IMR-90 (cell line): Measurements from ENCODE around the gene LDHD. TPM values are rescaled to one million over a fixed set of nuclear protein-coding genes. Genes with fewer than 3 reads are reported as not detected.
"Not testable (repeated sequence)": the region's sequence is repeated elsewhere in the genome, so short reads cannot be mapped to it uniquely, and the experiment has no call there.

ENCODE experiments used
- ATAC-seq: fragments of 200-7000 bp; cut with Tn5 transposase; 2 replicates; pipeline ENCODE4 v1.9.1; 2020; ENCODE audit warnings: low read depth, mild to moderate bottlenecking, moderate library complexity
- BruUV-seq: library from RNA; stranded (reverse); fragments of 400-500 nt; replicated peaks from 2 replicates; lab custom pipeline; 2021; lab: Mats Ljungman, UMichigan
- CTCF ChIA-PET: fragments of 300-600 bp; formaldehyde crosslinking; extraction: SDS; loops from one replicate; lab custom pipeline; 2021; ENCODE audit warnings: antibody characterized with exemption; lab: Yijun Ruan, JAX
- POLR2A ChIA-PET: fragments of 300-600 bp; sonication (Branson Sonifier 250); formaldehyde crosslinking; loops from one replicate; lab custom pipeline; 2022; ENCODE audit warnings: antibody characterized with exemption; ENCODE audit not compliant: unreplicated experiment; lab: Charles Lee
- DNase-seq: peaks from one replicate; pipeline ENCODE4 v3.0.0; 2013
- H2AFZ ChIP-seq: replicated peaks from 2 replicates; pipeline ENCODE3; 2013; ENCODE audit warnings: low read length, mild to moderate bottlenecking; ENCODE audit not compliant: poor library complexity
- H2AK5ac ChIP-seq: 2 replicates; pipeline ENCODE4 v1.6.1; 2013; ENCODE audit warnings: low read depth, low read length, inconsistent platforms
- H2AK9ac ChIP-seq: replicated peaks from 2 replicates; pipeline ENCODE3; 2013; ENCODE audit warnings: mild to moderate bottlenecking, low read depth, low read length, moderate library complexity; ENCODE audit not compliant: poor library complexity
- H2BK120ac ChIP-seq: 2 replicates; pipeline ENCODE4 v1.6.1; 2013; ENCODE audit warnings: low read depth, low read length, inconsistent platforms
- H2BK15ac ChIP-seq: 3 replicates; pipeline ENCODE4 v1.6.1; 2013; ENCODE audit warnings: low read depth, low read length, inconsistent platforms
- H2BK20ac ChIP-seq: 2 replicates; pipeline ENCODE4 v1.6.1; 2013; ENCODE audit warnings: low read depth, mild to moderate bottlenecking, inconsistent platforms, low read length, moderate library complexity
- H2BK5ac ChIP-seq: 2 replicates; pipeline ENCODE4 v1.6.1; 2013; ENCODE audit warnings: mild to moderate bottlenecking, low read depth, low read length, inconsistent platforms; ENCODE audit not compliant: poor library complexity, severe bottlenecking
- H3K14ac ChIP-seq: replicated peaks from 2 replicates; pipeline ENCODE4 v1.6.1; 2013; ENCODE audit warnings: low read depth, low read length, inconsistent platforms
- H3K18ac ChIP-seq: 2 replicates; pipeline ENCODE4 v1.6.1; 2013; ENCODE audit warnings: low read depth, low read length, control low read depth
- H3K23ac ChIP-seq: 2 replicates; pipeline ENCODE4 v1.6.1; 2013; ENCODE audit warnings: low read depth, low read length, inconsistent platforms
- H3K27ac ChIP-seq: 2 replicates; pipeline ENCODE4 v1.5.1; 2013; ENCODE audit warnings: mild to moderate bottlenecking, control low read depth, low read length; ENCODE audit not compliant: insufficient read depth
- H3K27me3 ChIP-seq: 2 replicates; pipeline ENCODE4 v1.6.1; 2013; ENCODE audit warnings: low read length; ENCODE audit not compliant: control insufficient read depth, insufficient read depth
- H3K36me3 ChIP-seq: 2 replicates; pipeline ENCODE4 v1.6.1; 2013; ENCODE audit warnings: low read length, mixed read lengths; ENCODE audit not compliant: control insufficient read depth, insufficient read depth
- H3K4ac ChIP-seq: 2 replicates; pipeline ENCODE4 v1.6.1; 2013; ENCODE audit warnings: low read depth, low read length, inconsistent platforms
- H3K4me1 ChIP-seq: 2 replicates; pipeline ENCODE4 v1.6.1; 2013; ENCODE audit warnings: low read length, mixed read lengths; ENCODE audit not compliant: control insufficient read depth, insufficient read depth
- H3K4me2 ChIP-seq: 2 replicates; pipeline ENCODE4 v1.6.1; 2013; ENCODE audit warnings: low read depth, mild to moderate bottlenecking, control low read depth, low read length, moderate library complexity
- H3K4me3 ChIP-seq: 2 replicates; pipeline ENCODE4 v1.5.1; 2013; ENCODE audit warnings: low read depth, mild to moderate bottlenecking, control low read depth, low read length, moderate library complexity; ENCODE audit not compliant: insufficient read depth
- H3K56ac ChIP-seq: 2 replicates; pipeline ENCODE4 v1.6.1; 2013; ENCODE audit warnings: low read length, inconsistent platforms; ENCODE audit not compliant: insufficient read depth; ENCODE audit errors: extremely low read depth
- H3K79me1 ChIP-seq, 2 experiments: 2 replicates each; pipeline ENCODE4 v1.6.1; 2013; ENCODE audit warnings: low read length in 2 of 2, inconsistent platforms in 1 of 2, low read depth in 1 of 2
- H3K9ac ChIP-seq: 2 replicates; pipeline ENCODE4 v1.6.1; 2013; ENCODE audit warnings: low read depth, low read length, control low read depth
- H3K9me1 ChIP-seq: 2 replicates; pipeline ENCODE4 v1.6.1; 2013; ENCODE audit warnings: low read length, inconsistent platforms; ENCODE audit not compliant: insufficient read depth
- H3K9me3 ChIP-seq: 2 replicates; pipeline ENCODE4 v1.6.1; 2013; ENCODE audit warnings: low read length; ENCODE audit not compliant: control insufficient read depth, insufficient read depth
- H4K20me1 ChIP-seq: 2 replicates; pipeline ENCODE4 v1.6.1; 2013; ENCODE audit warnings: low read length, inconsistent platforms; ENCODE audit not compliant: insufficient read depth
- H4K5ac ChIP-seq: 2 replicates; pipeline ENCODE4 v1.6.1; 2013; ENCODE audit warnings: mild to moderate bottlenecking, low read depth, low read length, control low read depth
- H4K8ac ChIP-seq, 2 experiments: 2 replicates each; pipeline ENCODE4 v1.6.1; 2013; ENCODE audit warnings: low read depth in 2 of 2, low read length in 2 of 2, control low read depth in 1 of 2, inconsistent platforms in 1 of 2
- H4K91ac ChIP-seq: 2 replicates; pipeline ENCODE4 v1.6.1; 2013; ENCODE audit warnings: low read depth, low read length, inconsistent platforms; ENCODE audit not compliant: insufficient read depth
- POLR2A ChIP-seq: IDR thresholded peaks from 2 replicates; pipeline ENCODE4 v1.6.1; 2012; ENCODE audit warnings: mild to moderate bottlenecking, low read depth, low read length
- RAD21 ChIP-seq: IDR thresholded peaks from 2 replicates; pipeline ENCODE4 v1.6.1; 2012; ENCODE audit warnings: low read length, improper control_type of control experiment
- WGBS, 2 experiments: methylation state at CpG; one replicate each; pipeline versions ENCODE4 v1.1.5 to v1.1.7; 2013; ENCODE audit warnings: missing lambda C conversion rate in 2 of 2; ENCODE audit not compliant: insufficient read length in 1 of 2; ENCODE audit errors: extremely low coverage in 2 of 2; 5-methylcytosine and 5-hydroxymethylcytosine counted together
- dilution Hi-C: fragments of 300-500 bp; cut with HindIII; formaldehyde crosslinking; loops from one replicate; pipeline ENCODE4 v1.14.3; 2018; ENCODE audit warnings: low sequenced_read_pairs; ENCODE audit not compliant: unreplicated experiment
- in situ Hi-C: fragments of 300-500 bp; cut with MboI; formaldehyde crosslinking; loops from 3 replicates; pipeline ENCODE4 v1.14.3; 2019; ENCODE audit warnings: low sequenced_read_pairs, inconsistent platforms, mixed read lengths
- intact Hi-C: fragments of 100-400 bp; cut with micrococcal nuclease; formaldehyde crosslinking; loops from 2 replicates; pipeline ENCODE4 v1.10.0; 2022
- polyA plus RNA-seq, 3 experiments: library from polyadenylated mRNA; depleted of rRNA; stranded (reverse); fragments of >200 nt; gene quantifications; 2 replicates each; pipeline ENCODE4 v1.2.3, GENCODE V29; 2012; ENCODE audit warnings: low replicate concordance in 1 of 3
- total RNA-seq: library from RNA; depleted of rRNA; stranded (reverse); fragments of >200 nt; gene quantifications from 2 replicates; pipeline ENCODE4 v1.2.3, GENCODE V29; 2012

Gene LDHD
- total and polyA plus RNA-seq, 2 of the 4 experiments (the other 2 are of a cell fraction) = under 0.01 to 0.26 TPM

DNA sequence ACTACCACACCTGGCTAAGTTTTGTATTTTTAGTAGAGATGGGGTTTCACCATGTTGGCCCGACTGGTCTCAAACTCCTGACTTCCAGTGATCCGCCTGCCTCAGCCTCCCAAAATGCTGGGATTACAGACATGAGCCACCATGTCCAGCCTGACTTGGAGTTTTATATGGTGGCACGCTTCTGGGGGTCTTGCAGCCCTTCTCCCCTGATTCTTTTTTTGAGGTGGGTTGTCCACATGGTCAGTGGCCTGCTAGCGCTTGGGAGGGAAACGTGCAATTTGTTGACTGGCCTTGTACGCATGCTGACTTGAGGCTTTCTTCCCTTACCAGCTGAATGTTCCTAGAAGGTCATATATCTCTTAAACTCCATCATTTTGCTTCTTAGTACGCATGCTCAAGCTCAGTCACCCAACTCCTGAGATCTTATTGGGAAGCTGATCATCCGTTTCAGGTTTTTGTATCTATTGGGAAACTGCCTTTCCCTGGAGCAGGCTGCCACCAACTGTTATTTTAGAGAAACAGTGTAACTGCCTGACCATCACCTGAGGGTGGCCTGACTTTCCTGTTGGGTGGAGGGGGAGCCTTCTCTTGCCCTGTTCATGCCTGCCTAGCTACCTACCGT is 13.7 kb upstream of the LDHD start:
- Histone ChIP-seq H3K9me3 (peaks cover 4% of the 10 kb centered on the region; the same call in 1 of the 2 replicates), H2BK5ac (no peak overlapping the region), H3K36me3 (no peaks in the 10 kb centered on the region), H4K20me1 (no peaks in the 10 kb centered on the region), H3K27ac (no peak overlapping the region), H3K4ac (no peak overlapping the region), H3K18ac (no peak overlapping the region), H2BK15ac (no peak overlapping the region), H2AK9ac (no peak overlapping the region), H3K9ac (no peak overlapping the region), H3K27me3 (peaks cover 3% of the 10 kb centered on the region; the same call in 1 of the 2 replicates), H3K4me3 (no peak overlapping the region), H2AK5ac (no peak overlapping the region), H3K14ac (no peak overlapping the region), H4K91ac (no peak overlapping the region), H2BK120ac (no peak overlapping the region), H3K56ac (no peak overlapping the region), H3K4me1 (no peaks in the 10 kb centered on the region), H2BK20ac (no peak overlapping the region), H4K5ac (no peak overlapping the region), H4K8ac (no peak overlapping the region), H3K79me1 (no peaks in the 10 kb centered on the region), H3K4me2 (no peak overlapping the region), H2AFZ (no peak overlapping the region), H3K9me1 (no peaks in the 10 kb centered on the region), H3K23ac (no peak overlapping the region)
- 66% methylated on average over 6 of the region's 9 CpGs; no CpG with 5 or more reads in 1 of the 2 experiments for WGBS, 2 experiments
- TF ChIP-seq RAD21 = peak; percentile 24; the same call in 1 of the 2 replicates
- TF ChIP-seq POLR2A = no peak
- dilution Hi-C loops = no loop called here
- BruUV-seq = no TSS peak
- CTCF ChIA-PET = interaction anchor here (1.7 kb wide), 1 partner anchor 19 kb away, joined by 4 read pairs; no protein-coding TSS in a partner anchor
- POLR2A ChIA-PET = no interaction called here
- DNase-seq (no peak), ATAC-seq (no peak)
- in situ Hi-C loops = no loop called here
- intact Hi-C loops = no loop called here

DNA sequence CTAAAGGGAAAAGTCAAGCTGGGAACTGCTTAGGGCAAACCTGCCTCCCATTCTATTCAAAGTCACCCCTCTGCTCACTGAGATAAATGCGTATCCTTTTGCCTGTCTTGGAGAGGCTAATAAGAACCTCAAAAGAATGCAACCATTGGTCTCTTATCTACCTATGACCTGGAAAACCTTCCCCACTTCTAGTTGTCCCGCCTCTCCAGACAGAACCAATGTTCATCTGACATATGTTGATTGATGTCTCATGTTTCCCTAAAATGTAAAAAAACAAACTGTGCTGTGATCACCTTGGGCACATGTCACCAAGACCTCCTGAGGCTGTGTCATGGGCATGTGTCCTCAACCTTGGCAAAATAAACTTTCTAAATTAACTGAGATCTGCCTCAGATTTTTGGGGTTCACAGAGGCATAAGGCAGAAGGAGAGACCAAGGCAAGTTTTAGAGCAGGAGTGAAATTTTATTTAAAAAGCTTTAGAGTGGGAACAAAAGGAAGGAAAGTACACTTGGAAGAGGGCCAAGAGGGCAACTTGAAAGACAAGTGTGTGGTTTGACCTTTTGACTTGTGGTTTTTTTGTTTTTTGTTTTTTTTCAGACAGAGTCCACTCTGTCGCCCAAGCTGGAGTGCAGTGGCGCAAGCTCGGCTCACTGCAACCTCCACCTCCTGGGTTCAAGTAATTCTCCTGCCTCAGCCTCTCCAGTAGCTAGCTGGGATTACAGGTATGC is 13.0 kb upstream of the LDHD start:
- H2AK9ac ChIP-seq, in situ Hi-C loops, H4K91ac ChIP-seq, H3K4me2 ChIP-seq, H3K36me3 ChIP-seq, dilution Hi-C loops, H2BK5ac ChIP-seq, H3K14ac ChIP-seq, POLR2A ChIA-PET, H3K56ac ChIP-seq, BruUV-seq, H2BK20ac ChIP-seq, H2AFZ ChIP-seq, H2BK120ac ChIP-seq, H4K20me1 ChIP-seq, H3K27ac ChIP-seq, H3K79me1 ChIP-seq, H3K4me3 ChIP-seq, H4K8ac ChIP-seq, H3K4me1 ChIP-seq, H4K5ac ChIP-seq, intact Hi-C loops, H3K9me1 ChIP-seq, H3K9me3 ChIP-seq, H3K4ac ChIP-seq, H3K9ac ChIP-seq, ATAC-seq, H3K23ac ChIP-seq, DNase-seq, H2BK15ac ChIP-seq, H3K27me3 ChIP-seq, H2AK5ac ChIP-seq, H3K18ac ChIP-seq: not testable (repeated sequence)
- WGBS, 2 experiments = 100% methylated on average over 1 of the region's 5 CpGs; no CpG with 5 or more reads in 1 of the 2 experiments
- CTCF ChIA-PET = interaction anchor here (1.7 kb wide), 1 partner anchor 19 kb away, joined by 4 read pairs; no protein-coding TSS in a partner anchor
